NCI-H2196 treated with DMSO at 0.1 percent for 48 hours (cell line): ENCODE results near the gene UBN2.

Experiments used
- DNase-seq: peaks from one replicate; lab custom pipeline; 2025; ENCODE audit not compliant: unreplicated experiment; lab: John Stamatoyannopoulos, UW

UBN2 gene

GRCh38 chr7:139341776-139342226 is 110.8 kb downstream of the UBN2 start:
- DNase-seq, result peak; percentile 80

- DNase-seq, result no peak
Observed at GRCh38 chr7:139345042-139345441, 114.0 kb downstream of the UBN2 start.

GRCh38 chr7:139351027-139351426 is 120.0 kb downstream of the UBN2 start:
- no peak for DNase-seq

- no peak for DNase-seq
Observed at GRCh38 chr7:139354729-139355128, 123.7 kb downstream of the UBN2 start.

- no peak for DNase-seq
Observed at GRCh38 chr7:139355320-139355719, 124.3 kb downstream of the UBN2 start.
